NCI-H345 treated with DMSO at 0.1 percent for 48 hours (cell line): ENCODE data around the gene SNUPN.

Source experiments
- DNase-seq: peaks from one replicate; lab custom pipeline; 2025; ENCODE audit not compliant: unreplicated experiment; lab: John Stamatoyannopoulos, UW

Gene SNUPN

GRCh38 chr15:75654201-75654907, 28.8 kb upstream of the SNUPN start:
- DNase-seq = no peak

- no peak for DNase-seq
These were observed 27.9 kb upstream of the SNUPN start for GRCh38 chr15:75653347-75653913.

- no peak for DNase-seq
These were observed 26.5 kb upstream of the SNUPN start for GRCh38 chr15:75651810-75652543.

- DNase-seq = no peak
These were observed 25.6 kb upstream of the SNUPN start for GRCh38 chr15:75650908-75651809.

- no peak for DNase-seq
These were observed 24.3 kb upstream of the SNUPN start for GRCh38 chr15:75649848-75650247.

GRCh38 chr15:75649045-75649761, 23.7 kb upstream of the SNUPN start:
- no peak for DNase-seq

GRCh38 chr15:75648156-75649000, 22.9 kb upstream of the SNUPN start:
- no peak for DNase-seq

GRCh38 chr15:75647370-75648155, 22.0 kb upstream of the SNUPN start, which contains the start of gene SNX33:
Gene SNX33, plus strand, starts transcription at chr15:75647912. Its CDS starts 1,191 bp downstream, at chr15:75649103.
- DNase-seq = peak; percentile 8

- peak; percentile 2 for DNase-seq
These were observed 21.4 kb upstream of the SNUPN start for GRCh38 chr15:75646944-75647364.

- no peak for DNase-seq
These were observed 20.8 kb upstream of the SNUPN start for GRCh38 chr15:75646112-75646943.

- no peak for DNase-seq
These were observed 18.9 kb upstream of the SNUPN start for GRCh38 chr15:75644376-75644775.

- DNase-seq = no peak
These were observed 16.1 kb upstream of the SNUPN start for GRCh38 chr15:75641603-75642002.

GRCh38 chr15:75641179-75641503, 15.6 kb upstream of the SNUPN start:
- DNase-seq = no peak

- DNase-seq = peak; percentile 83
These were observed 15.1 kb upstream of the SNUPN start for GRCh38 chr15:75640483-75641178.

GRCh38 chr15:75639709-75640482, 14.4 kb upstream of the SNUPN start, which contains the start of gene IMP3:
Gene IMP3, minus strand, starts transcription at chr15:75640224. Its CDS starts 56 bp downstream, at chr15:75640168.
- peak; percentile 91 for DNase-seq

- DNase-seq = no peak
These were observed 13.7 kb upstream of the SNUPN start for GRCh38 chr15:75639191-75639708.
